C4-2B (cell line): ENCODE data around the gene TEX55.
"Not testable (repeated sequence)": the region's sequence is repeated elsewhere in the genome, so short reads cannot be mapped to it uniquely, and the experiment has no call there.

ENCODE experiments used
- CTCF ChIP-seq: fragments of 450-650 bp; conservative IDR thresholded peaks from 2 replicates; pipeline ENCODE4 v1.5.1; 2017; ENCODE audit warnings: mild to moderate bottlenecking
- ZFX ChIP-seq: fragments of 450-650 bp; IDR thresholded peaks from 2 replicates; pipeline ENCODE4 v1.6.1; 2017

GRCh38 chr3:119130291-119130690 is 15.7 kb upstream of the TEX55 start:
- TF ChIP-seq CTCF, ZFX: not testable (repeated sequence)
